ENCODE data around the gene FAM151B. TPM values are rescaled to one million over a fixed set of nuclear protein-coding genes. Genes with fewer than 3 reads are reported as not detected.

Gene FAM151B
- total and polyA plus RNA-seq, 4 donors: 1.1 to 6.5 (median 1.9) TPM

DNA sequence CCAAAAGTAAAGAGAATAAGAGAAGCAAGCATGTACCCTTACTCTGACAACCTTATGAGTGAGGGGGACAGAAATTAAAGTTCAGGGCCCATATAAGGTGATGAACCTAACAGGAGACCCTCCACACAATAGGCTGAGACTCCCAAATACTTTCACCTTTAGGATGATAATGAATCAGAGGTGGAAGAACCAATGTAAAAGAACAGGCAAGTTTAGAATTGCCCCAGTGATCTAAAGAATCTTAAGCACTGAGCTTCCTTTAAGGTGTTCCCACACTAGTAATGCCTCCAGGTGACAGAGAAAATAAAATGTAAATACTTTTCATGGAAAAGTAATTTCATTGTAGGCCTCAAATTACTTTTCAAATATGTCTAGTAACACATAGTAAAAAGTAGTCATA lies 8.2 kb upstream of the FAM151B start:
- Histone ChIP-seq H3K27me3 (ENCODE audit: control insufficient read depth in 3 of 3, insufficient read depth in 3 of 3, low read length in 2 of 3) (no peaks in the 10 kb centered on the region), H3K4me1 (ENCODE audit: control insufficient read depth in 5 of 5, insufficient read depth in 5 of 5, low read length in 5 of 5) (peaks cover 0 to 6% (median 0%) of the 10 kb centered on the region in 5 donors), H3K4me3 (no peak overlapping the region), H3K9me3 (ENCODE audit: control insufficient read depth in 4 of 4, insufficient read depth in 3 of 4, low read length in 3 of 4) (peaks cover 0 to 6% (median 1%) of the 10 kb centered on the region in 4 donors), H3K36me3 (ENCODE audit: control insufficient read depth in 4 of 4, insufficient read depth in 4 of 4, low read length in 4 of 4) (peaks cover 1 to 45% (median 27%) of the 10 kb centered on the region in 4 donors), H3K9ac (ENCODE audit: insufficient read depth in 1 of 2, low read length in 2 of 2) (no peak overlapping the region), H3K27ac (ENCODE audit: low read depth in 1 of 2, low read length in 1 of 2) (no peak overlapping the region)
- TF ChIP-seq, protein P1, sequence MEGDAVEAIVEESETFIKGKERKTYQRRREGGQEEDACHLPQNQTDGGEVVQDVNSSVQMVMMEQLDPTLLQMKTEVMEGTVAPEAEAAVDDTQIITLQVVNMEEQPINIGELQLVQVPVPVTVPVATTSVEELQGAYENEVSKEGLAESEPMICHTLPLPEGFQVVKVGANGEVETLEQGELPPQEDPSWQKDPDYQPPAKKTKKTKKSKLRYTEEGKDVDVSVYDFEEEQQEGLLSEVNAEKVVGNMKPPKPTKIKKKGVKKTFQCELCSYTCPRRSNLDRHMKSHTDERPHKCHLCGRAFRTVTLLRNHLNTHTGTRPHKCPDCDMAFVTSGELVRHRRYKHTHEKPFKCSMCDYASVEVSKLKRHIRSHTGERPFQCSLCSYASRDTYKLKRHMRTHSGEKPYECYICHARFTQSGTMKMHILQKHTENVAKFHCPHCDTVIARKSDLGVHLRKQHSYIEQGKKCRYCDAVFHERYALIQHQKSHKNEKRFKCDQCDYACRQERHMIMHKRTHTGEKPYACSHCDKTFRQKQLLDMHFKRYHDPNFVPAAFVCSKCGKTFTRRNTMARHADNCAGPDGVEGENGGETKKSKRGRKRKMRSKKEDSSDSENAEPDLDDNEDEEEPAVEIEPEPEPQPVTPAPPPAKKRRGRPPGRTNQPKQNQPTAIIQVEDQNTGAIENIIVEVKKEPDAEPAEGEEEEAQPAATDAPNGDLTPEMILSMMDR (IDR thresholded peaks at IDR 0.05; ENCODE audit: control extremely low read depth, extremely low read depth): no peak
- ATAC-seq (ENCODE audit: insufficient read depth, low FRiP score): no peak
- no peak for DNase-seq

DNA sequence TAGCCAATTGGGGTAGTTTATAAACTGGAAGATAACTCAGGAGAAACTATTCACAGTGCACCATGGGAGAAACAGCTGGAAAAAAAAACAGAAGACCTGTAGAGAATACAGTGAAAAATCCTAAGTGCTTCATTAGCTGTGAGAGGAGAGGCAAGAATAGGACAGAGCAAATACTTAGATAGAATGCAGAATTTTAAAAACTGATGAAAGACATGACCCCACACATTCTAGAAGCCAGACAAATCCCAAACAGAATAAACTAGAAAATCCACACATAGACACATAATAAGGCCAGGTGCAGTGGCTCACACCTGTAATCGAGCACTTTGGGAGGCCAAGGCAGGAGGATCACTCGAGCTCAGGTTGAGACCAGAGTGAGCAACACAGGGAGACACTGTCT lies 7.5 kb upstream of the FAM151B start:
- TF ChIP-seq, protein P1 (IDR thresholded peaks at IDR 0.05; ENCODE audit: control extremely low read depth, extremely low read depth): no peak
- H3K4me3 ChIP-seq: no peak overlapping the region
- DNase-seq (no peak), ATAC-seq (ENCODE audit: insufficient read depth, low FRiP score) (no peak)
- H3K9me3 ChIP-seq (ENCODE audit: control insufficient read depth in 4 of 4, insufficient read depth in 3 of 4, low read length in 3 of 4): peaks cover 0 to 6% (median 1%) of the 10 kb centered on the region in 4 donors
- no peak overlapping the region for H3K27ac ChIP-seq (ENCODE audit: low read depth in 1 of 2, low read length in 1 of 2)
- H3K9ac ChIP-seq (ENCODE audit: insufficient read depth in 1 of 2, low read length in 2 of 2): no peak overlapping the region
- H3K4me1 ChIP-seq (ENCODE audit: control insufficient read depth in 5 of 5, insufficient read depth in 5 of 5, low read length in 5 of 5): no peaks in the 10 kb centered on the region
- H3K27me3 ChIP-seq (ENCODE audit: control insufficient read depth in 3 of 3, insufficient read depth in 3 of 3, low read length in 2 of 3): no peaks in the 10 kb centered on the region
- WGBS, 2 donors: 96 to 98% methylated on average over 2 of the region's 2 CpGs
- peaks cover 0 to 40% (median 21%) of the 10 kb centered on the region in 4 donors for H3K36me3 ChIP-seq (ENCODE audit: control insufficient read depth in 4 of 4, insufficient read depth in 4 of 4, low read length in 4 of 4)

DNA sequence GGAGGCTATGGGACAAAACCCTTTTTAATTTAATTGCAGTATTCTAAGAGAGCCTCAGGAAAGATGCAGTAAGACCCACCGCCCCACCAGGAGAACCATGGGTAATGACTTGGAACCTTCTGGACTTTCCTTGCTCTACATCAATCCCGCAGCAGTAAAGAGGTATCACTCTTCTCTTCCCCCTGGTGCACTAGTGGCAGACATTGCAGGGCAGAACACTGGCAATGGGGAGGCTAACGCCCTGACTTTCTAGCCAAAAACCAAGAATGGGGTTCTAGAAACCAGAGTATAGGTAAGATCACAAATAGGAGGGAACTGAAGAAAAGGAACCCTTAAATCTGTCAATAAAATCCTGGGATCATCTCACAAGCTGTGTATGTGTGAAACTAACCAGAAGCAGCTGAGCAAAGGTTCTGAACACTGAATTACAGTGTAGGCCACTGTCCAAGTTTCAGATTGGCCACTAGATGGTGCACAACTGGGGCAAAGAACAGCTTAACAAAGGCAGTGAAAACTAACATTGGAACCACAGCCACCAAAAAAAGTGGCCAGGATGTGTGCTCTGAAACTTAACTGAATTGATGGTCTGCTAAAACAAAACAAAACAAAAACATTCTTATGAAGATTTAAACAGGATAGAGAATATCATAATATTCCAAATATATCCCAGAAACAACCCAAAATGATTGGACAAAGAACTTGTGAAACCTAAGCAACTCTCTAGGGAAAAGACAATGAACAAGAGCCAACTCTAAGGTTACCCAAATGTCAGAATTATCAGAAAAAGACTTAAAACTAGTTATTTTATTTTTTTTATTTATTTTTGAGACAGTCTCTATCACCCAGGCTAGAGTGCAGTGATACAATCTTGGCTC lies 6.6 kb upstream of the FAM151B start:
- DNase-seq (no peak), ATAC-seq (ENCODE audit: insufficient read depth, low FRiP score) (peak; percentile 77)
- no peaks in the 10 kb centered on the region for H3K4me1 ChIP-seq (ENCODE audit: control insufficient read depth in 5 of 5, insufficient read depth in 5 of 5, low read length in 5 of 5)
- WGBS, 2 donors: 97 to 98% methylated on average over 3 of the region's 3 CpGs
- H3K9me3 ChIP-seq (ENCODE audit: control insufficient read depth in 4 of 4, insufficient read depth in 3 of 4, low read length in 3 of 4): peaks cover 0 to 6% (median 1%) of the 10 kb centered on the region in 4 donors
- no peaks in the 10 kb centered on the region for H3K27me3 ChIP-seq (ENCODE audit: control insufficient read depth in 3 of 3, insufficient read depth in 3 of 3, low read length in 2 of 3)
- TF ChIP-seq, protein P1 (IDR thresholded peaks at IDR 0.05; ENCODE audit: control extremely low read depth, extremely low read depth): peak; percentile 31
- H3K27ac ChIP-seq (ENCODE audit: low read depth in 1 of 2, low read length in 1 of 2): no peak overlapping the region
- H3K9ac ChIP-seq (ENCODE audit: insufficient read depth in 1 of 2, low read length in 2 of 2): no peak overlapping the region
- H3K36me3 ChIP-seq (ENCODE audit: control insufficient read depth in 4 of 4, insufficient read depth in 4 of 4, low read length in 4 of 4): peaks cover 0 to 33% (median 19%) of the 10 kb centered on the region in 4 donors
- H3K4me3 ChIP-seq: no peak overlapping the region

All from lung (tissue), 12 donors.